ENCODE data around the gene EP300.
"Not testable (repeated sequence)": the region's sequence is repeated elsewhere in the genome, so short reads cannot be mapped to it uniquely, and the experiment has no call there.

The EP300 gene

GRCh38 chr22:41140365-41140957 is 48.1 kb downstream of the EP300 start:
- H3K4me3 ChIP-seq (ENCODE audit: low read depth in 1 of 2, low read length in 2 of 2), result no peak overlapping the region
- H3K9ac ChIP-seq (ENCODE audit: low read depth in 1 of 2, low read length in 2 of 2), result no peak overlapping the region
- no peaks in the 10 kb centered on the region for H3K4me1 ChIP-seq (ENCODE audit: control insufficient read depth in 1 of 2, insufficient read depth in 2 of 2, low read length in 2 of 2)
- H3K27me3 ChIP-seq (ENCODE audit: control insufficient read depth in 1 of 2, insufficient read depth in 2 of 2, low read length in 2 of 2), result no peaks in the 10 kb centered on the region
- H3K9me3 ChIP-seq (ENCODE audit: control insufficient read depth in 1 of 2, low read length in 2 of 2), result no peaks in the 10 kb centered on the region
- H3K36me3 ChIP-seq (ENCODE audit: control insufficient read depth in 1 of 2, insufficient read depth in 2 of 2, low read length in 2 of 2), result peaks cover 56 to 93% of the 10 kb centered on the region in 2 donors
- H3K27ac ChIP-seq (ENCODE audit: low read depth, low read length), result no peak overlapping the region

GRCh38 chr22:41145921-41146320 is 53.5 kb downstream of the EP300 start:
- H3K9ac ChIP-seq (ENCODE audit: low read depth in 1 of 2, low read length in 2 of 2); H3K4me3 ChIP-seq (ENCODE audit: low read depth in 1 of 2, low read length in 2 of 2); H3K4me1 ChIP-seq (ENCODE audit: control insufficient read depth in 1 of 2, insufficient read depth in 2 of 2, low read length in 2 of 2); H3K9me3 ChIP-seq (ENCODE audit: control insufficient read depth in 1 of 2, low read length in 2 of 2); H3K27ac ChIP-seq (ENCODE audit: low read depth, low read length); H3K27me3 ChIP-seq (ENCODE audit: control insufficient read depth in 1 of 2, insufficient read depth in 2 of 2, low read length in 2 of 2): not testable (repeated sequence)
- peaks cover 51 to 94% of the 10 kb centered on the region in 2 donors for H3K36me3 ChIP-seq (ENCODE audit: control insufficient read depth in 1 of 2, insufficient read depth in 2 of 2, low read length in 2 of 2)

GRCh38 chr22:41146573-41146972 is 54.2 kb downstream of the EP300 start:
- Histone ChIP-seq H3K4me1 (ENCODE audit: control insufficient read depth in 1 of 2, insufficient read depth in 2 of 2, low read length in 2 of 2) (no peaks in the 10 kb centered on the region), H3K36me3 (ENCODE audit: control insufficient read depth in 1 of 2, insufficient read depth in 2 of 2, low read length in 2 of 2) (peaks cover 55 to 94% of the 10 kb centered on the region in 2 donors), H3K9ac (ENCODE audit: low read depth in 1 of 2, low read length in 2 of 2) (no peak overlapping the region), H3K4me3 (ENCODE audit: low read depth in 1 of 2, low read length in 2 of 2) (no peak overlapping the region), H3K9me3 (ENCODE audit: control insufficient read depth in 1 of 2, low read length in 2 of 2) (no peaks in the 10 kb centered on the region), H3K27me3 (ENCODE audit: control insufficient read depth in 1 of 2, insufficient read depth in 2 of 2, low read length in 2 of 2) (no peaks in the 10 kb centered on the region), H3K27ac (ENCODE audit: low read depth, low read length) (no peak overlapping the region)

GRCh38 chr22:41147722-41148121 is 55.3 kb downstream of the EP300 start:
- no peak overlapping the region for H3K9ac ChIP-seq (ENCODE audit: low read depth in 1 of 2, low read length in 2 of 2)
- peaks cover 51 to 94% of the 10 kb centered on the region in 2 donors for H3K36me3 ChIP-seq (ENCODE audit: control insufficient read depth in 1 of 2, insufficient read depth in 2 of 2, low read length in 2 of 2)

GRCh38 chr22:41152902-41153301 is 60.5 kb downstream of the EP300 start:
- no peaks in the 10 kb centered on the region for H3K27me3 ChIP-seq (ENCODE audit: control insufficient read depth in 1 of 2, insufficient read depth in 2 of 2, low read length in 2 of 2)
- no peaks in the 10 kb centered on the region for H3K4me1 ChIP-seq (ENCODE audit: control insufficient read depth in 1 of 2, insufficient read depth in 2 of 2, low read length in 2 of 2)
- H3K36me3 ChIP-seq (ENCODE audit: control insufficient read depth in 1 of 2, insufficient read depth in 2 of 2, low read length in 2 of 2), result peaks cover 67 to 99% of the 10 kb centered on the region in 2 donors
- H3K9me3 ChIP-seq (ENCODE audit: control insufficient read depth in 1 of 2, low read length in 2 of 2), result no peaks in the 10 kb centered on the region
- H3K27ac ChIP-seq (ENCODE audit: low read depth, low read length), result no peak overlapping the region
- H3K4me3 ChIP-seq (ENCODE audit: low read depth in 1 of 2, low read length in 2 of 2), result no peak overlapping the region
- no peak overlapping the region for H3K9ac ChIP-seq (ENCODE audit: low read depth in 1 of 2, low read length in 2 of 2)

More at GRCh38 chr22:41147722-41148121, 55.3 kb downstream of the EP300 start:
- H3K27me3 ChIP-seq (ENCODE audit: control insufficient read depth in 1 of 2, insufficient read depth in 2 of 2, low read length in 2 of 2), result no peaks in the 10 kb centered on the region
- no peaks in the 10 kb centered on the region for H3K4me1 ChIP-seq (ENCODE audit: control insufficient read depth in 1 of 2, insufficient read depth in 2 of 2, low read length in 2 of 2)
- H3K4me3 ChIP-seq (ENCODE audit: low read depth in 1 of 2, low read length in 2 of 2), result no peak overlapping the region
- no peak overlapping the region for H3K27ac ChIP-seq (ENCODE audit: low read depth, low read length)
- no peaks in the 10 kb centered on the region for H3K9me3 ChIP-seq (ENCODE audit: control insufficient read depth in 1 of 2, low read length in 2 of 2)

GRCh38 chr22:41157083-41157482 is 64.7 kb downstream of the EP300 start:
- Histone ChIP-seq H3K27me3 (ENCODE audit: control insufficient read depth in 1 of 2, insufficient read depth in 2 of 2, low read length in 2 of 2) (no peaks in the 10 kb centered on the region), H3K36me3 (ENCODE audit: control insufficient read depth in 1 of 2, insufficient read depth in 2 of 2, low read length in 2 of 2) (peaks cover 64 to 95% of the 10 kb centered on the region in 2 donors), H3K4me1 (ENCODE audit: control insufficient read depth in 1 of 2, insufficient read depth in 2 of 2, low read length in 2 of 2) (no peaks in the 10 kb centered on the region), H3K27ac (ENCODE audit: low read depth, low read length) (no peak overlapping the region), H3K9me3 (ENCODE audit: control insufficient read depth in 1 of 2, low read length in 2 of 2) (no peaks in the 10 kb centered on the region), H3K9ac (ENCODE audit: low read depth in 1 of 2, low read length in 2 of 2) (no peak overlapping the region), H3K4me3 (ENCODE audit: low read depth in 1 of 2, low read length in 2 of 2) (no peak overlapping the region)

GRCh38 chr22:41169157-41169556 is 76.8 kb downstream of the EP300 start:
- Histone ChIP-seq H3K9me3 (ENCODE audit: control insufficient read depth in 1 of 2, low read length in 2 of 2) (no peaks in the 10 kb centered on the region), H3K36me3 (ENCODE audit: control insufficient read depth in 1 of 2, insufficient read depth in 2 of 2, low read length in 2 of 2) (peaks cover 52 to 81% of the 10 kb centered on the region in 2 donors), H3K27ac (ENCODE audit: low read depth, low read length) (no peak overlapping the region), H3K4me1 (ENCODE audit: control insufficient read depth in 1 of 2, insufficient read depth in 2 of 2, low read length in 2 of 2) (no peaks in the 10 kb centered on the region), H3K27me3 (ENCODE audit: control insufficient read depth in 1 of 2, insufficient read depth in 2 of 2, low read length in 2 of 2) (no peaks in the 10 kb centered on the region), H3K9ac (ENCODE audit: low read depth in 1 of 2, low read length in 2 of 2) (no peak overlapping the region), H3K4me3 (ENCODE audit: low read depth in 1 of 2, low read length in 2 of 2) (no peak overlapping the region)

- Histone ChIP-seq H3K4me1 (ENCODE audit: control insufficient read depth in 1 of 2, insufficient read depth in 2 of 2, low read length in 2 of 2) (no peaks in the 10 kb centered on the region), H3K27me3 (ENCODE audit: control insufficient read depth in 1 of 2, insufficient read depth in 2 of 2, low read length in 2 of 2) (no peaks in the 10 kb centered on the region), H3K9me3 (ENCODE audit: control insufficient read depth in 1 of 2, low read length in 2 of 2) (no peaks in the 10 kb centered on the region), H3K27ac (ENCODE audit: low read depth, low read length) (no peak overlapping the region), H3K4me3 (ENCODE audit: low read depth in 1 of 2, low read length in 2 of 2) (no peak overlapping the region), H3K9ac (ENCODE audit: low read depth in 1 of 2, low read length in 2 of 2) (no peak overlapping the region), H3K36me3 (ENCODE audit: control insufficient read depth in 1 of 2, insufficient read depth in 2 of 2, low read length in 2 of 2) (peaks cover 51 to 88% of the 10 kb centered on the region in 2 donors)
Observed at GRCh38 chr22:41171996-41172395, 79.6 kb downstream of the EP300 start.

GRCh38 chr22:41175546-41175945 is 83.2 kb downstream of the EP300 start:
- H3K36me3 ChIP-seq (ENCODE audit: control insufficient read depth in 1 of 2, insufficient read depth in 2 of 2, low read length in 2 of 2), result peaks cover 46 to 89% of the 10 kb centered on the region in 2 donors
- H3K4me1 ChIP-seq (ENCODE audit: control insufficient read depth in 1 of 2, insufficient read depth in 2 of 2, low read length in 2 of 2), result no peaks in the 10 kb centered on the region
- no peaks in the 10 kb centered on the region for H3K27me3 ChIP-seq (ENCODE audit: control insufficient read depth in 1 of 2, insufficient read depth in 2 of 2, low read length in 2 of 2)
- H3K4me3 ChIP-seq (ENCODE audit: low read depth in 1 of 2, low read length in 2 of 2), result no peak overlapping the region
- H3K9ac ChIP-seq (ENCODE audit: low read depth in 1 of 2, low read length in 2 of 2), result no peak overlapping the region
- no peak overlapping the region for H3K27ac ChIP-seq (ENCODE audit: low read depth, low read length)
- H3K9me3 ChIP-seq (ENCODE audit: control insufficient read depth in 1 of 2, low read length in 2 of 2), result no peaks in the 10 kb centered on the region

- peaks cover 43 to 79% of the 10 kb centered on the region in 2 donors for H3K36me3 ChIP-seq (ENCODE audit: control insufficient read depth in 1 of 2, insufficient read depth in 2 of 2, low read length in 2 of 2)
- peaks cover 0 to 6% of the 10 kb centered on the region in 2 donors for H3K4me1 ChIP-seq (ENCODE audit: control insufficient read depth in 1 of 2, insufficient read depth in 2 of 2, low read length in 2 of 2)
- no peak overlapping the region for H3K27ac ChIP-seq (ENCODE audit: low read depth, low read length)
- H3K4me3 ChIP-seq (ENCODE audit: low read depth in 1 of 2, low read length in 2 of 2), result no peak overlapping the region
- no peaks in the 10 kb centered on the region for H3K9me3 ChIP-seq (ENCODE audit: control insufficient read depth in 1 of 2, low read length in 2 of 2)
- H3K27me3 ChIP-seq (ENCODE audit: control insufficient read depth in 1 of 2, insufficient read depth in 2 of 2, low read length in 2 of 2), result no peaks in the 10 kb centered on the region
- H3K9ac ChIP-seq (ENCODE audit: low read depth in 1 of 2, low read length in 2 of 2), result no peak overlapping the region
Observed at GRCh38 chr22:41177040-41177621, 84.7 kb downstream of the EP300 start.
